Activated CD8-positive, alpha-beta memory T cell treated with anti-CD3 and anti-CD28 coated beads, Interleukin-2, amount 50 U/mL, for 1 hour (primary cell): ENCODE data around the gene LRRC4C.
"Not testable (repeated sequence)": the region's sequence is repeated elsewhere in the genome, so short reads cannot be mapped to it uniquely, and the experiment has no call there.

Source experiments
- DNase-seq: peaks from one replicate; pipeline ENCODE4 v3.0.0-alpha.2; 2020; ENCODE audit errors: extremely low read depth

The LRRC4C gene

GRCh38 chr11:40713083-40713482, 746.4 kb downstream of the LRRC4C start:
- no peak for DNase-seq

GRCh38 chr11:40701027-40701426, 758.4 kb downstream of the LRRC4C start:
- DNase-seq = no peak

- DNase-seq = no peak
Observed at GRCh38 chr11:40689823-40690222, 769.6 kb downstream of the LRRC4C start.

GRCh38 chr11:40688369-40688768, 771.1 kb downstream of the LRRC4C start:
- DNase-seq = no peak

- no peak for DNase-seq
Observed at GRCh38 chr11:40686765-40687164, 772.7 kb downstream of the LRRC4C start.

GRCh38 chr11:40683010-40683409, 776.4 kb downstream of the LRRC4C start:
- DNase-seq = no peak

- no peak for DNase-seq
Observed at GRCh38 chr11:40679276-40679675, 780.2 kb downstream of the LRRC4C start.

- DNase-seq = no peak
Observed at GRCh38 chr11:40647295-40647694, 812.2 kb downstream of the LRRC4C start.

- no peak for DNase-seq
Observed at GRCh38 chr11:40642284-40642683, 817.2 kb downstream of the LRRC4C start.

GRCh38 chr11:40619654-40620053, 839.8 kb downstream of the LRRC4C start:
- DNase-seq = no peak

GRCh38 chr11:40606800-40607199, 852.7 kb downstream of the LRRC4C start:
- no peak for DNase-seq

- DNase-seq = no peak
Observed at GRCh38 chr11:40602866-40603552, 856.4 kb downstream of the LRRC4C start.

GRCh38 chr11:40597546-40598113, 861.8 kb downstream of the LRRC4C start:
- DNase-seq = no peak

GRCh38 chr11:40573254-40573891, 886.1 kb downstream of the LRRC4C start:
- DNase-seq = no peak

GRCh38 chr11:40569947-40570531, 889.4 kb downstream of the LRRC4C start:
- no peak for DNase-seq

GRCh38 chr11:40567392-40567791, 892.1 kb downstream of the LRRC4C start:
- no peak for DNase-seq

GRCh38 chr11:40544162-40544561, 915.3 kb downstream of the LRRC4C start:
- DNase-seq = no peak

GRCh38 chr11:40542821-40543220, 916.6 kb downstream of the LRRC4C start:
- no peak for DNase-seq

GRCh38 chr11:40537734-40538133, 921.7 kb downstream of the LRRC4C start:
- DNase-seq = no peak

GRCh38 chr11:40522080-40522479, 937.4 kb downstream of the LRRC4C start:
- not testable (repeated sequence) for DNase-seq

- DNase-seq = no peak
Observed at GRCh38 chr11:40517122-40517521, 942.3 kb downstream of the LRRC4C start.

GRCh38 chr11:40514124-40514523, 945.3 kb downstream of the LRRC4C start:
- DNase-seq = no peak

GRCh38 chr11:40513281-40513680, 946.2 kb downstream of the LRRC4C start:
- DNase-seq = no peak
